ENCODE results near the gene C4orf50.

The C4orf50 gene

GRCh38 chr4:5905714-5906113 lies 112.5 kb downstream of the C4orf50 start:
- DNase-seq = no peak
- intact Hi-C loops (cut with DNase I) = no loop called here

- intact Hi-C loops (cut with DNase I) = no loop called here
- peak in 2 of 10 donors; percentile 36 to 83 for DNase-seq
Observed at GRCh38 chr4:5900844-5901243, 117.4 kb downstream of the C4orf50 start.

- DNase-seq = peak in 1 of 10 donors; percentile 33
- intact Hi-C loops (cut with DNase I) = no loop called here
Observed at GRCh38 chr4:5899881-5900280, 118.3 kb downstream of the C4orf50 start.

GRCh38 chr4:5899396-5899795 lies 118.8 kb downstream of the C4orf50 start:
- DNase-seq = peak in 1 of 10 donors; percentile 21
- intact Hi-C loops (cut with DNase I) = no loop called here

- DNase-seq = no peak
- intact Hi-C loops (cut with DNase I) = no loop called here
Observed at GRCh38 chr4:5897674-5898073, 120.6 kb downstream of the C4orf50 start.

- intact Hi-C loops (cut with DNase I) = no loop called here
- DNase-seq = peak in 4 of 10 donors; percentile 55 to 85 (median 70)
Observed at GRCh38 chr4:5895287-5895686, 122.9 kb downstream of the C4orf50 start.

GRCh38 chr4:5894266-5894665 lies 124.0 kb downstream of the C4orf50 start:
- intact Hi-C loops (cut with DNase I) = no loop called here
- no peak for DNase-seq

- intact Hi-C loops (cut with DNase I) = no loop called here
- no peak for DNase-seq
Observed at GRCh38 chr4:5893591-5893990, 124.6 kb downstream of the C4orf50 start.

- peak in 8 of 10 donors; percentile 46 to 94 (median 67) for DNase-seq
- intact Hi-C loops (cut with DNase I) = no loop called here
Observed at GRCh38 chr4:5893004-5893580, 125.1 kb downstream of the C4orf50 start, which contains the start of gene CRMP1. Gene CRMP1 (minus strand): TSS chr4:5893086. CDS start chr4:5892969, 117 bp downstream.

- DNase-seq = peak in 2 of 10 donors; percentile 76 to 90
- intact Hi-C loops (cut with DNase I) = no loop called here
Observed at GRCh38 chr4:5892323-5893003, 125.8 kb downstream of the C4orf50 start.

- no peak for DNase-seq
- intact Hi-C loops (cut with DNase I) = no loop called here
Observed at GRCh38 chr4:5891563-5892322, 126.5 kb downstream of the C4orf50 start.

GRCh38 chr4:5890063-5890727 lies 128.0 kb downstream of the C4orf50 start:
- intact Hi-C loops (cut with DNase I) = no loop called here
- peak; percentile 55 to 98 (median 88) for DNase-seq

GRCh38 chr4:5889002-5889696 lies 129.1 kb downstream of the C4orf50 start:
- intact Hi-C loops (cut with DNase I) = no loop called here
- DNase-seq = no peak

GRCh38 chr4:5888222-5889001 lies 129.8 kb downstream of the C4orf50 start:
- peak in 5 of 10 donors; percentile 48 to 93 (median 82) for DNase-seq

GRCh38 chr4:5887361-5888221 lies 130.6 kb downstream of the C4orf50 start:
- peak in 2 of 10 donors; percentile 84 to 88 for DNase-seq
- intact Hi-C loops (cut with DNase I) = no loop called here

More at GRCh38 chr4:5888222-5889001, 129.8 kb downstream of the C4orf50 start:
- intact Hi-C loops (cut with DNase I) = no loop called here

- no peak for DNase-seq
- intact Hi-C loops (cut with DNase I) = no loop called here
Observed at GRCh38 chr4:5887011-5887360, 131.2 kb downstream of the C4orf50 start.

- intact Hi-C loops (cut with DNase I) = no loop called here
- no peak for DNase-seq
Observed at GRCh38 chr4:5885733-5886132, 132.5 kb downstream of the C4orf50 start.

- DNase-seq = no peak
- intact Hi-C loops (cut with DNase I) = no loop called here
Observed at GRCh38 chr4:5884796-5885195, 133.4 kb downstream of the C4orf50 start.

GRCh38 chr4:5883916-5884315 lies 134.3 kb downstream of the C4orf50 start:
- DNase-seq = no peak
- intact Hi-C loops (cut with DNase I) = no loop called here
